ENCODE measurements around the gene COX7A1.

Gene COX7A1

DNA sequence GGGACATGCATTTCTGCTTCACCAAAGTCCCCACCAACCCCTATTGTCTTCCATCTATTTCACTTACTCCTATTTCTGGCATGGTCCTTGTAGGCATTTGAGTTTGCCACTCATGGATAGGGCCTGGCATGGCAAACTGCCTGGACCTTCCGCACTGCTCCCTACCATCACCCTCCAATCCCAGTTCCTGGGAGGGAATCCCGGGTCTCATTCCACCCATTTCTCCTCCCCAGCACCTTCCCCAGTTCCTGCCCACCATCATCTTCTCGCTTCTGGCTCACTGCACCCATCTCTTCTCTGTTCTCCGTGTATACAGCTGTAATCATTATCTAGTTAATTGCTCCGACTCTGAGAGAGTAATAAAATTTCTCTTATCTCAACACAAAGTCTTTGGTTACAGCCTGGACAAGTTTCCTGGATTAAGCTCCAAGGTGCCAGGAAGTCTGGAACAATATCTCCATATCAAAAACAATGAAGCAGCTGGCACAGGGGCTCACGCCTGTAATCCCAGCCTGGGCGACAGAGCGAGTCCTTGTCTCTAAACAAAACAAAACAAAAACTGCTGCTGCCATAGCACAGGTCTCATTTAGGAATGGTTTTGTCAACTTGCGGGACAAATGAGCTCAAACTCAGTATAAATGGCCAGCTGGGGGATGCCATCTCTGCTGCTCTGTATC lies 17.0 kb upstream of the COX7A1 start:
- H3K4me3 ChIP-seq (ENCODE audit: low read length) = no peak overlapping the region
- no peaks in the 10 kb centered on the region for H3K27me3 ChIP-seq (ENCODE audit: control insufficient read depth, insufficient read depth, low read length)
- no peak for DNase-seq (ENCODE audit: low read depth, low spot score)
- no peaks in the 10 kb centered on the region for H3K4me1 ChIP-seq (ENCODE audit: control insufficient read depth, insufficient read depth, low read length)
- no peak overlapping the region for H3K27ac ChIP-seq (ENCODE audit: low read length)
- no peaks in the 10 kb centered on the region for H3K36me3 ChIP-seq (ENCODE audit: control insufficient read depth, insufficient read depth, low read length)
- no peaks in the 10 kb centered on the region for H3K9me3 ChIP-seq (ENCODE audit: control insufficient read depth, insufficient read depth, low read length)
- WGBS (ENCODE audit: insufficient coverage, insufficient read length) = no CpG with 5 or more reads among the region's 9 CpGs

DNA sequence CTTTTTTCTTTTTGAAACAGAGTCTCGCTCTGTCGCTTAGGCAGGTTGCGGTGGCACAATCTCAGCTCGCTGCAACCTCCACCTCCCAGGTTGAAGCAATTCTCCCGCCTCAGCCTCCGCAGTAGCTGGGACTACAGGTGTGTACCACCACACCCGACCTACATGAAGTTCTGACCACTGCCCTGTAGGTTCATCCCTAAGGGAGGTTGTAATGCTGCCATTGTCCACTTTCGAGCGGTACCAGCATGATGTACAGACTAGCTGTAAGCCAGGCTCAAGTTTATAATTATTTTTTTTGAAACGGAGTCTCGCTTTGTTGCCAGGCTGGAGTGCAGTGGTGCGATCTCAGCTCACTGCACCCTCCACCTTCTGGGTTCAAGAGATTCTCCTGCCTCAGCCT lies 11.6 kb upstream of the COX7A1 start:
- Histone ChIP-seq H3K27ac (ENCODE audit: low read length) (no peak overlapping the region), H3K36me3 (ENCODE audit: control insufficient read depth, insufficient read depth, low read length) (no peaks in the 10 kb centered on the region), H3K9me3 (ENCODE audit: control insufficient read depth, insufficient read depth, low read length) (no peaks in the 10 kb centered on the region), H3K4me1 (ENCODE audit: control insufficient read depth, insufficient read depth, low read length) (peaks cover 2% of the 10 kb centered on the region; the same call in 1 of the 2 replicates), H3K4me3 (ENCODE audit: low read length) (no peak overlapping the region), H3K27me3 (ENCODE audit: control insufficient read depth, insufficient read depth, low read length) (no peaks in the 10 kb centered on the region)
- WGBS (ENCODE audit: insufficient coverage, insufficient read length) = no CpG with 5 or more reads among the region's 12 CpGs
- no peak for DNase-seq (ENCODE audit: low read depth, low spot score)

DNA sequence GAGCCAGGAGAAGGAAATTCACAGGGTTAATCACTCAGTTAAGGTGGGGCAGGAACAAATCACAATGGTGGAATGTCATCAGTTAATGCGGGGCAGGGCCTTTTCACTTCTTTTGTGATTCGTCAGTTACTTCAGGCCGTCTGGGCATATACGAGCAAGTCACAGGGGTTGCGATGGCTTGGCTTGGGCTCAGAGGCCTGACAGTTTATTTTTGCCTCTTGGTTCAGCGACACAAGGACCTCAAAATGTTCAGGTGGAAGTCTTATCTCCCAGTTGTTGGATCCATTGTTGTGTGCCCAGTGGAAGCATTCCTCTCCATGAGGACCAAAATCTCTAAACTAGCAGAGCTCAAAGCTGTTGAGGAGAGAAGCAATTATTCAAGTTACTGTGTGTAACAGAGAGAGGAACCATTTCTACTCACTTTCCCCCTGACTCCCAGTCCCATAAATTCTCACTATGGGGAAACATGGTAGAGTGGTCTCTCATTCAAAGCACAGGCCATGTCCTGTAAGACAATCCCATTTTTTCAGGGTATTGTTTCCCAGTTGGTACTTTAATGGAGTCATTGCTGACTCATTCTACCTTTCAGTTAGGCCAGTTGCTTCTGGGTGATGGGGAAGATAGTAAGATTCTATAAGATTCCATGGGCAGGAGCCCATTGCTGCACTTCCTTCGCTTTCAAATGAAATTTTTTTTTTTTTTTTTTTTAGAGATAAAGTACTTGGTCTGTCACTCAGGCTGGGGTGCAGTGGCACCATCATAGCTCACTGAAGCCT lies 8.8 kb upstream of the COX7A1 start:
- no peak for DNase-seq (ENCODE audit: low read depth, low spot score)
- WGBS (ENCODE audit: insufficient coverage, insufficient read length) = no CpG with 5 or more reads among the region's 7 CpGs
- H3K4me3 ChIP-seq (ENCODE audit: low read length) = no peak overlapping the region
- no peak overlapping the region for H3K27ac ChIP-seq (ENCODE audit: low read length)
- no peaks in the 10 kb centered on the region for H3K36me3 ChIP-seq (ENCODE audit: control insufficient read depth, insufficient read depth, low read length)
- H3K9me3 ChIP-seq (ENCODE audit: control insufficient read depth, insufficient read depth, low read length) = no peaks in the 10 kb centered on the region
- H3K27me3 ChIP-seq (ENCODE audit: control insufficient read depth, insufficient read depth, low read length) = no peaks in the 10 kb centered on the region
- peaks cover 2% of the 10 kb centered on the region; the same call in 1 of the 2 replicates for H3K4me1 ChIP-seq (ENCODE audit: control insufficient read depth, insufficient read depth, low read length)

GRCh38 chr19:36153126-36153525 lies 879 bp upstream of the COX7A1 start:
- Histone ChIP-seq H3K4me1 (ENCODE audit: control insufficient read depth, insufficient read depth, low read length) (no peaks in the 10 kb centered on the region), H3K27ac (ENCODE audit: low read length) (no peak overlapping the region), H3K36me3 (ENCODE audit: control insufficient read depth, insufficient read depth, low read length) (peaks cover 14% of the 10 kb centered on the region; the same call in 1 of the 2 replicates), H3K4me3 (ENCODE audit: low read length) (no peak overlapping the region), H3K27me3 (ENCODE audit: control insufficient read depth, insufficient read depth, low read length) (no peaks in the 10 kb centered on the region), H3K9me3 (ENCODE audit: control insufficient read depth, insufficient read depth, low read length) (no peaks in the 10 kb centered on the region)
- DNase-seq (ENCODE audit: low read depth, low spot score) = no peak
- no CpG with 5 or more reads among the region's 10 CpGs for WGBS (ENCODE audit: insufficient coverage, insufficient read length)

DNA sequence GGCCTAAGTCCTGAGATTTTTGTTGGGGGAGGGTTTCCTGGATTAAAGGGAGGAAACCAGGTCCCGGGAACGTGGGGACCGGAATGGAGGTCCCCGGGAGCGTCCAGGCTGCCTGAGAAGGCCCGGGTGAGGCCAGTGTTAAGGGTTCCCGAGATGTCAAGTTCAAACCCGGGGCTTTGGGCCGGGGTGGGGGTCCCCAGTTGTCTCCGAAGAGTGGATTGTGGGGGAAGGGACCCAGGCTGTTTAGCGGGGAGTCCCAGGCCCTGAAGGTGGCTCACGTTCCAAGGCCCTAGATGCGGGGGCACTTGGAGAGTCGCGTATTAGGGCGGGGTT lies 262 bp downstream of the COX7A1 start:
- Histone ChIP-seq H3K27me3 (ENCODE audit: control insufficient read depth, insufficient read depth, low read length) (no peaks in the 10 kb centered on the region), H3K36me3 (ENCODE audit: control insufficient read depth, insufficient read depth, low read length) (peaks cover 15% of the 10 kb centered on the region), H3K4me3 (ENCODE audit: low read length) (no peak overlapping the region), H3K9me3 (ENCODE audit: control insufficient read depth, insufficient read depth, low read length) (no peaks in the 10 kb centered on the region), H3K27ac (ENCODE audit: low read length) (no peak overlapping the region), H3K4me1 (ENCODE audit: control insufficient read depth, insufficient read depth, low read length) (no peaks in the 10 kb centered on the region)
- no CpG with 5 or more reads among the region's 16 CpGs for WGBS (ENCODE audit: insufficient coverage, insufficient read length)
- DNase-seq (ENCODE audit: low read depth, low spot score) = no peak

- no peak for DNase-seq (ENCODE audit: low read depth, low spot score)
- WGBS (ENCODE audit: insufficient coverage, insufficient read length) = no CpG with 5 or more reads among the region's 47 CpGs
- H3K4me3 ChIP-seq (ENCODE audit: low read length) = no peak overlapping the region
- no peak overlapping the region for H3K27ac ChIP-seq (ENCODE audit: low read length)
- H3K36me3 ChIP-seq (ENCODE audit: control insufficient read depth, insufficient read depth, low read length) = peaks cover 20% of the 10 kb centered on the region
- H3K4me1 ChIP-seq (ENCODE audit: control insufficient read depth, insufficient read depth, low read length) = no peaks in the 10 kb centered on the region
- H3K27me3 ChIP-seq (ENCODE audit: control insufficient read depth, insufficient read depth, low read length) = no peaks in the 10 kb centered on the region
- no peaks in the 10 kb centered on the region for H3K9me3 ChIP-seq (ENCODE audit: control insufficient read depth, insufficient read depth, low read length)
Measured at GRCh38 chr19:36151144-36152018, 866 bp downstream of the COX7A1 start.

- Histone ChIP-seq H3K27me3 (ENCODE audit: control insufficient read depth, insufficient read depth, low read length) (no peaks in the 10 kb centered on the region), H3K9me3 (ENCODE audit: control insufficient read depth, insufficient read depth, low read length) (no peaks in the 10 kb centered on the region), H3K36me3 (ENCODE audit: control insufficient read depth, insufficient read depth, low read length) (peaks cover 28% of the 10 kb centered on the region), H3K4me1 (ENCODE audit: control insufficient read depth, insufficient read depth, low read length) (no peaks in the 10 kb centered on the region), H3K27ac (ENCODE audit: low read length) (no peak overlapping the region), H3K4me3 (ENCODE audit: low read length) (no peak overlapping the region)
- no CpG with 5 or more reads among the region's 5 CpGs for WGBS (ENCODE audit: insufficient coverage, insufficient read length)
- DNase-seq (ENCODE audit: low read depth, low spot score) = no peak
Measured at GRCh38 chr19:36150586-36150985, 1.7 kb downstream of the COX7A1 start.

DNA sequence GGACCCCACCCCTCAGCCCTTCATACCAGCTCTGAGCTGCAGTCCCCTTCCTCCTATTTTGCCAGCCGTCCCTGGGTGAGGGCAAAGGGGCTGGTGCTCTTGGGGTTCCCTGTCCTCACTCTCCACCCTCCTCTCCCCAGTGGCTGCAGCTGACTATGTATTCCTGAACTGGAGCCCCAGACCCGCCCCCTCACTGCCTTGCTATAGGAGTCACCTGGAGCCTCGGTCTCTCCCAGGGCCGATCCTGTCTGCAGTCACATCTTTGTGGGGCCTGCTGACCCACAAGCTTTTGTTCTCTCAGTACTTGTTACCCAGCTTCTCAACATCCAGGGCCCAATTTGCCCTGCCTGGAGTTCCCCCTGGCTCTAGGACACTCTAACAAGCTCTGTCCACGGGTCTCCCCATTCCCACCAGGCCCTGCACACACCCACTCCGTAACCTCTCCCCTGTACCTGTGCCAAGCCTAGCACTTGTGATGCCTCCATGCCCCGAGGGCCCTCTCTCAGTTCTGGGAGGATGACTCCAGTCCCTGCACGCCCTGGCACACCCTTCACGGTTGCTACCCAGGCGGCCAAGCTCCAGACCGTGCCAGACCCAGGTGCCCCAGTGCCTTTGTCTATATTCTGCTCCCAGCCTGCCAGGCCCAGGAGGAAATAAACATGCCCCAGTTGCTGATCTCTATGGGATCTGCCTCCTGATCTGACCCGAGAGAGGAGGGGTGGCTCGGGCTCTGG lies 2.4 kb downstream of the COX7A1 start:
- H3K4me3 ChIP-seq (ENCODE audit: low read length) = no peak overlapping the region
- H3K4me1 ChIP-seq (ENCODE audit: control insufficient read depth, insufficient read depth, low read length) = no peaks in the 10 kb centered on the region
- no peak overlapping the region for H3K27ac ChIP-seq (ENCODE audit: low read length)
- H3K27me3 ChIP-seq (ENCODE audit: control insufficient read depth, insufficient read depth, low read length) = no peaks in the 10 kb centered on the region
- WGBS (ENCODE audit: insufficient coverage, insufficient read length) = no CpG with 5 or more reads among the region's 13 CpGs
- peaks cover 30% of the 10 kb centered on the region for H3K36me3 ChIP-seq (ENCODE audit: control insufficient read depth, insufficient read depth, low read length)
- no peak for DNase-seq (ENCODE audit: low read depth, low spot score)
- H3K9me3 ChIP-seq (ENCODE audit: control insufficient read depth, insufficient read depth, low read length) = no peaks in the 10 kb centered on the region

DNA sequence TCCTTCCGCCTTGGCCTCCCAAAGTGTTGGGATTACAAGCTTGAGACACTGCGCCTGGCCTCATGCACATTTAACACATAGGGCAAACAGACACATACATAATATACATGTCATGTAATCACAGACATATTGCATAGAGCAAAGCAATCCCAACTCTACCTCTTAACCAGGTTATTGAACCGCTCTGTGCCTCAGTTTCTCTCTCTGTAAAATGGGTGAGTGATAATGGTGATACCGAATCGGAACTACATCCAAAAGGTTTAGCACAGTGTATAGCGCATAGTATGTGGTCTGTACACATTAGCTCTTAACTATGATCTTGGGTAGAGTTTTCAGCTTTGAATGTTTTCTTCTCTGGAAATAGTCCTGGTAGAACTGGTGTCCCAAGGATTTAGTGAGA lies 7.6 kb downstream of the COX7A1 start:
- no peaks in the 10 kb centered on the region for H3K27me3 ChIP-seq (ENCODE audit: control insufficient read depth, insufficient read depth, low read length)
- H3K4me1 ChIP-seq (ENCODE audit: control insufficient read depth, insufficient read depth, low read length) = no peaks in the 10 kb centered on the region
- H3K27ac ChIP-seq (ENCODE audit: low read length) = no peak overlapping the region
- H3K36me3 ChIP-seq (ENCODE audit: control insufficient read depth, insufficient read depth, low read length) = peaks cover 27% of the 10 kb centered on the region
- no CpG with 5 or more reads among the region's 6 CpGs for WGBS (ENCODE audit: insufficient coverage, insufficient read length)
- DNase-seq (ENCODE audit: low read depth, low spot score) = no peak
- H3K4me3 ChIP-seq (ENCODE audit: low read length) = no peak overlapping the region
- H3K9me3 ChIP-seq (ENCODE audit: control insufficient read depth, insufficient read depth, low read length) = no peaks in the 10 kb centered on the region

DNA sequence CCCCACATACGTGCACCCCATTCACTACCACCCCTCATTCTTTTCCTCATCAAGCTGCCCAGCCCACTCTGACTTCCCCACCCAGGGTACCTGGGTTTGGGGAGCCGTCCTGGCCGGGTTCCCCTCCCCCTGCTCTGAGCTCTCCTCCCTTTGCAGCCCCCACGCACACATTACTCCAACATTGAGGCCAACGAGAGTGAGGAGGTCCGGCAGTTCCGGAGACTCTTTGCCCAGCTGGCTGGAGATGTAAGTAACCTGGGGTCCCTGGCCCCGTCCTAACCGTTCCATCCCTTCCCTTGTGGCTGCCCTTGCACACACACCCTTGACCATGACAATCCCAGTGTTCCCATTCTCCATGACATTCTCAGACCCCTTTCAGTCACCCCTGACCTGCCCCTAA lies 9.8 kb downstream of the COX7A1 start:
- Histone ChIP-seq H3K27me3 (ENCODE audit: control insufficient read depth, insufficient read depth, low read length) (no peaks in the 10 kb centered on the region), H3K9me3 (ENCODE audit: control insufficient read depth, insufficient read depth, low read length) (no peaks in the 10 kb centered on the region), H3K27ac (ENCODE audit: low read length) (no peak overlapping the region), H3K4me1 (ENCODE audit: control insufficient read depth, insufficient read depth, low read length) (no peaks in the 10 kb centered on the region), H3K36me3 (ENCODE audit: control insufficient read depth, insufficient read depth, low read length) (peaks cover 22% of the 10 kb centered on the region), H3K4me3 (ENCODE audit: low read length) (no peak overlapping the region)
- no CpG with 5 or more reads among the region's 9 CpGs for WGBS (ENCODE audit: insufficient coverage, insufficient read length)
- no peak for DNase-seq (ENCODE audit: low read depth, low spot score)

All from iPS DF 6.9 (cell line).